ENCODE measurements around the gene TPX2. TPM values are rescaled to one million over a fixed set of nuclear protein-coding genes. Genes with fewer than 3 reads are reported as not detected.

The TPX2 gene
- total and polyA plus RNA-seq, 2 donors (not counting 1 experiment from before 2014, with no cell fraction given) = 0.30 to 0.31 TPM

DNA sequence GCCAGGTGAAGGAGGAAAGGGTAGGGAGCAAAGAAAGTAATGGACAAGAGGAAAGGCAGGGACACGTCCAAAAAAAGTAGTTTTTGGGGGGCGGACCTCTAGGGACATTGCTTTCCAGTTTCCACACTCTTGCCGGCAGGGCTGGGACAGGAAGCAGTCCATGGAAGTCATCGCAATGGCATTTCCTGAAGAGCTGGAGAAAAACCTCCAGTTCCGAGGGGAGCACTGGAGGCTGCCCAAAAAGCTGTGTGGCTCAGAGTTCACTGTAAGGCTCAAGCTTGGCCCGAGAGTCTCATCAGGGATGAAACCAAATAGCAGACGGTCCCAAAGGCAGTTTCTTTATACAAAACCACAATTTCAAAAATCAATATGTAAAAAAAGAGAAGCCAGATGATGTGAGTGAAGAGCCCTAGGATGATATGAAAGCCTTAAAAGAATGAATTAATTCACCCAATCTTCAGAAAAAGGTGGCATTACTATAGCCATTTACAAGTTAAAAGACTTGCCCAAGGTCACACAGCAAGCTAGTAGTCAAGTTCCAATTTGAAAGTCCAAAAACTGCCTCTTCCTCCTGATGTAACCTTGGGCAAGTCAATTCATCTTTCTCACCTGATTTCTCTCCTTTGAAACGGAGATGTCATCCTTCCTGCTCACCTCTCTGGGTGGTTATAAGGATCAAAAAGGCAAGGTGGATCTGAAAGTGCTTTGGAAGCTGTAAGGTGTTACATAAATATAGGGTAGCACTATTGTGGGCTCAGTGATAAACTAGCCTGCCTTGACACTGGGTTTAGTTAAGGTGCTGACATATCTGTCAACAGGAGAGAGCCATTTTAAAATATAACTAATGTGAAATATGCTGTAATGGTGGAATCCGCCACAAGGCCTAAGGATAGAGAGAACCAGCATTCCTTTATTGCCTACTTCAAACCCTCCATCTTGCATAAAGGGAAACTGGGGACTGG lies 25.5 kb upstream of the TPX2 start:
- Histone ChIP-seq H2AFZ (ENCODE audit: insufficient read depth, low read depth, low read length, poor library complexity, severe bottlenecking) (no peak overlapping the region), H3K9me3 (ENCODE audit: control extremely low read depth in 1 of 3, control insufficient read depth in 2 of 3, insufficient read depth in 1 of 3, low read length in 2 of 3) (no peaks in the 10 kb centered on the region), H3K4me1 (ENCODE audit: control insufficient read depth in 2 of 2, insufficient read depth in 2 of 2, low read length in 2 of 2) (peaks cover 16 to 22% of the 10 kb centered on the region in 2 donors), H3K79me2 (ENCODE audit: control insufficient read depth, insufficient read depth, low read length) (peaks cover 81% of the 10 kb centered on the region), H3K4me2 (replicated peaks; ENCODE audit: low read depth, low read length, poor library complexity, severe bottlenecking) (no peak overlapping the region), H4K20me1 (ENCODE audit: control insufficient read depth, insufficient read depth, low read length, poor library complexity, severe bottlenecking) (peaks cover 6% of the 10 kb centered on the region), H3K27me3 (replicated peaks in 1 of 4; ENCODE audit: control extremely low read depth in 1 of 4, control insufficient read depth in 3 of 4, insufficient read depth in 4 of 4, low read length in 3 of 4) (no peaks in the 10 kb centered on the region), H3K4me3 (ENCODE audit: control extremely low read depth in 1 of 5, extremely low read depth in 1 of 5, insufficient read depth in 1 of 5, low read depth in 2 of 5, low read length in 4 of 5) (no peak overlapping the region), H3K9ac (ENCODE audit: low read length) (no peak overlapping the region), H3K27ac (ENCODE audit: low read length in 2 of 2) (no peak overlapping the region), H3K36me3 (replicated peaks in 1 of 2; ENCODE audit: control extremely low read depth in 1 of 2, control insufficient read depth in 1 of 2, extremely low read depth in 1 of 2, insufficient read depth in 2 of 2, low read length in 1 of 2) (peaks cover 3 to 27% of the 10 kb centered on the region in 2 experiments)
- H3K4me1 Mint-ChIP-seq = peaks cover 37% of the 10 kb centered on the region
- ATAC-seq (ENCODE audit: low read depth) (no peak), DNase-seq (no peak)
- intact Hi-C loops (cut with micrococcal nuclease) = no loop called here
- no peaks in the 10 kb centered on the region for H3K27me3 Mint-ChIP-seq
- no peak overlapping the region for H3K4me3 Mint-ChIP-seq
- 94% methylated on average over 5 of the region's 9 CpGs for WGBS (ENCODE audit: insufficient coverage)
- H3K9me3 Mint-ChIP-seq (ENCODE audit: insufficient read depth) = no peaks in the 10 kb centered on the region
- POLR2A ChIA-PET = no interaction called here
- CTCF ChIA-PET = interaction anchor here (0.6 to 1.8 kb wide), 4 partner anchors 10 to 56 kb away, joined by 3 to 4 read pairs (median 4); no protein-coding TSS in a partner anchor
- no peak for TF ChIP-seq EZH2 (IDR thresholded peaks at IDR 0.05; ENCODE audit: borderline replicate concordance, insufficient read depth, low read depth, low read length, poor library complexity, severe bottlenecking)
- TF ChIP-seq, protein P1, sequence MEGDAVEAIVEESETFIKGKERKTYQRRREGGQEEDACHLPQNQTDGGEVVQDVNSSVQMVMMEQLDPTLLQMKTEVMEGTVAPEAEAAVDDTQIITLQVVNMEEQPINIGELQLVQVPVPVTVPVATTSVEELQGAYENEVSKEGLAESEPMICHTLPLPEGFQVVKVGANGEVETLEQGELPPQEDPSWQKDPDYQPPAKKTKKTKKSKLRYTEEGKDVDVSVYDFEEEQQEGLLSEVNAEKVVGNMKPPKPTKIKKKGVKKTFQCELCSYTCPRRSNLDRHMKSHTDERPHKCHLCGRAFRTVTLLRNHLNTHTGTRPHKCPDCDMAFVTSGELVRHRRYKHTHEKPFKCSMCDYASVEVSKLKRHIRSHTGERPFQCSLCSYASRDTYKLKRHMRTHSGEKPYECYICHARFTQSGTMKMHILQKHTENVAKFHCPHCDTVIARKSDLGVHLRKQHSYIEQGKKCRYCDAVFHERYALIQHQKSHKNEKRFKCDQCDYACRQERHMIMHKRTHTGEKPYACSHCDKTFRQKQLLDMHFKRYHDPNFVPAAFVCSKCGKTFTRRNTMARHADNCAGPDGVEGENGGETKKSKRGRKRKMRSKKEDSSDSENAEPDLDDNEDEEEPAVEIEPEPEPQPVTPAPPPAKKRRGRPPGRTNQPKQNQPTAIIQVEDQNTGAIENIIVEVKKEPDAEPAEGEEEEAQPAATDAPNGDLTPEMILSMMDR (IDR thresholded peaks at IDR 0.05) = no peak
- H3K27ac Mint-ChIP-seq = no peak overlapping the region

DNA sequence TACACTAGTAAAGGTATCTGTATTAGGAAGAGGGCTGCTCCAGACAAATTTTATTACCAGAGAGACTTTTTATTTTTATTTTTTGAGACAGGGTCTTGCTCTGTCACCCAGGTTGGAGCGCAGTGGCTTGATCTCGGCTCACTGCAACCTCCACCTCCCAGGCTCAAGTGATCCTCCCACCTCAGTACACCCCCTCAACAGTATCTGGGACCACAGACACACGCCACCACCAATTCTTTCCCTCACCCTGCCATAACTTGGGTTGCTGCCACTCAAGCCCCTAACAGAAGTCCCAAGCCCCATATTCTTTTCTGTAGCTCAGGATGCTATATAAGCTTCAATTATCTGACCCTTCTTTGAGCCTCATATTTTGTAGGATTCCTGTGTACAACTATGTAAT lies 23.3 kb upstream of the TPX2 start:
- Histone ChIP-seq H2AFZ (ENCODE audit: insufficient read depth, low read depth, low read length, poor library complexity, severe bottlenecking) (no peak overlapping the region), H3K79me2 (ENCODE audit: control insufficient read depth, insufficient read depth, low read length) (peaks cover 83% of the 10 kb centered on the region), H4K20me1 (ENCODE audit: control insufficient read depth, insufficient read depth, low read length, poor library complexity, severe bottlenecking) (peaks cover 6% of the 10 kb centered on the region), H3K27me3 (replicated peaks in 1 of 4; ENCODE audit: control extremely low read depth in 1 of 4, control insufficient read depth in 3 of 4, insufficient read depth in 4 of 4, low read length in 3 of 4) (no peaks in the 10 kb centered on the region), H3K4me3 (ENCODE audit: control extremely low read depth in 1 of 5, extremely low read depth in 1 of 5, insufficient read depth in 1 of 5, low read depth in 2 of 5, low read length in 4 of 5) (no peak overlapping the region), H3K4me2 (replicated peaks; ENCODE audit: low read depth, low read length, poor library complexity, severe bottlenecking) (no peak overlapping the region), H3K9ac (ENCODE audit: low read length) (no peak overlapping the region), H3K4me1 (ENCODE audit: control insufficient read depth in 2 of 2, insufficient read depth in 2 of 2, low read length in 2 of 2) (peaks cover 38 to 40% of the 10 kb centered on the region in 2 donors), H3K27ac (ENCODE audit: low read length in 2 of 2) (no peak overlapping the region), H3K36me3 (replicated peaks in 1 of 2; ENCODE audit: control extremely low read depth in 1 of 2, control insufficient read depth in 1 of 2, extremely low read depth in 1 of 2, insufficient read depth in 2 of 2, low read length in 1 of 2) (peaks cover 3 to 21% of the 10 kb centered on the region in 2 experiments), H3K9me3 (ENCODE audit: control extremely low read depth in 1 of 3, control insufficient read depth in 2 of 3, insufficient read depth in 1 of 3, low read length in 2 of 3) (no peaks in the 10 kb centered on the region)
- H3K4me3 Mint-ChIP-seq = no peak overlapping the region
- TF ChIP-seq EZH2 (IDR thresholded peaks at IDR 0.05; ENCODE audit: borderline replicate concordance, insufficient read depth, low read depth, low read length, poor library complexity, severe bottlenecking) = no peak
- TF ChIP-seq, protein P1 (IDR thresholded peaks at IDR 0.05) = no peak
- ChIA-PET CTCF (interaction anchor here (1.0 to 10.5 kb wide), 2 partner anchors 30 to 54 kb away, joined by 3 to 455 read pairs; no protein-coding TSS in a partner anchor), POLR2A (no interaction called here)
- H3K27ac Mint-ChIP-seq = no peak overlapping the region
- WGBS (ENCODE audit: insufficient coverage) = 56% methylated on average over 3 of the region's 3 CpGs
- H3K4me1 Mint-ChIP-seq = peaks cover 53% of the 10 kb centered on the region
- intact Hi-C loops (cut with micrococcal nuclease) = no loop called here
- no peak for ATAC-seq (ENCODE audit: low read depth)
- DNase-seq = no peak
- no peaks in the 10 kb centered on the region for H3K9me3 Mint-ChIP-seq (ENCODE audit: insufficient read depth)
- no peaks in the 10 kb centered on the region for H3K27me3 Mint-ChIP-seq

All from B cell (primary cell).